Endothelial cell of umbilical vein (primary cell): ENCODE results near the gene EPB41L3. TPM values are rescaled to one million over a fixed set of nuclear protein-coding genes. Genes with fewer than 3 reads are reported as not detected.

Experiments used
- BruUV-seq: library from RNA; stranded (reverse); fragments of 400-500 nt; replicated peaks from 2 replicates; lab custom pipeline; 2021; lab: Mats Ljungman, UMichigan
- CTCF ChIA-PET: fragments of 300-600, 350-600 bp; sonication (Branson Sonifier 250); formaldehyde crosslinking; loops from one replicate; lab custom pipeline; 2021; ENCODE audit warnings: antibody characterized with exemption, inconsistent platforms; lab: Charles Lee
- POLR2A ChIA-PET: fragments of 300-600, 350-600 bp; sonication (Branson Sonifier 250); formaldehyde crosslinking; loops from one replicate; lab custom pipeline; 2021; ENCODE audit warnings: antibody characterized with exemption, inconsistent platforms; lab: Charles Lee
- DNase-seq: peaks from one replicate; pipeline ENCODE4 v3.0.0-alpha.2; 2011; ENCODE audit warnings: low read depth, low spot score
- FAIRE-seq: peaks from 2 replicates; lab custom pipeline; 2011; peaks lifted over from hg19 to GRCh38; lab: Jason Lieb, UNC
- H2AFZ ChIP-seq: 2 replicates; pipeline ENCODE4 v1.6.0; 2012; ENCODE audit warnings: low read depth, low read length, control low read depth, inconsistent platforms
- H3K27ac ChIP-seq: 2 replicates; pipeline ENCODE4 v1.5.1; 2011; ENCODE audit warnings: low read depth, mild to moderate bottlenecking, control low read depth, low read length, moderate library complexity; ENCODE audit not compliant: insufficient read depth
- H3K27me3 ChIP-seq, 2 experiments: 2 replicates each; pipeline versions ENCODE4 v1.6.0 to v1.6.1; 2011; ENCODE audit warnings: low read length in 2 of 2, mixed read lengths in 1 of 2; ENCODE audit not compliant: control insufficient read depth in 2 of 2, insufficient read depth in 2 of 2
- H3K36me3 ChIP-seq, 2 experiments: 2 replicates in 1 of 2; 3 replicates in 1 of 2; pipeline ENCODE4 v1.5.1; 2011; ENCODE audit warnings: low read length in 2 of 2, mild to moderate bottlenecking in 1 of 2, moderate library complexity in 1 of 2; ENCODE audit not compliant: control insufficient read depth in 2 of 2, insufficient read depth in 2 of 2; ENCODE audit errors: extremely low read depth in 1 of 2
- H3K4me1 ChIP-seq: 3 replicates; pipeline ENCODE4 v1.5.1; 2011; ENCODE audit warnings: mild to moderate bottlenecking, low read length; ENCODE audit not compliant: control insufficient read depth, insufficient read depth; ENCODE audit errors: extremely low read depth
- H3K4me2 ChIP-seq: 2 replicates; pipeline ENCODE4 v1.6.1; 2011; ENCODE audit warnings: low read length, control low read depth, mixed read lengths; ENCODE audit not compliant: insufficient read depth
- H3K4me3 ChIP-seq, 3 experiments: fragments of 200-600 bp in 1 of 3; sonication (generic), shearing (Covaris generic) in 1 of 3; replicated peaks in 1 of 3; 2 replicates each; pipeline ENCODE4 v1.5.1; 2011 to 2016; ENCODE audit warnings: control low read depth in 3 of 3, low read length in 3 of 3, mild to moderate bottlenecking in 2 of 3, inconsistent platforms in 1 of 3, low read depth in 1 of 3, moderate library complexity in 1 of 3; ENCODE audit not compliant: insufficient read depth in 1 of 3
- H3K79me2 ChIP-seq: 2 replicates; pipeline ENCODE4 v1.6.0; 2012; ENCODE audit warnings: low read length, inconsistent platforms; ENCODE audit not compliant: control insufficient read depth, insufficient read depth
- H3K9ac ChIP-seq: replicated peaks from 2 replicates; pipeline ENCODE3; 2011; ENCODE audit warnings: low read length, control low read depth; ENCODE audit not compliant: insufficient read depth; ENCODE audit errors: extremely low read depth
- H3K9me1 ChIP-seq: replicated peaks from 3 replicates; pipeline ENCODE4 v1.6.0; 2011; ENCODE audit warnings: mild to moderate bottlenecking, low read length; ENCODE audit not compliant: control insufficient read depth, insufficient read depth; ENCODE audit errors: extremely low read depth
- H3K9me3 ChIP-seq: replicated peaks from 2 replicates; pipeline ENCODE4 v1.5.1; 2012; ENCODE audit warnings: low read length, inconsistent platforms; ENCODE audit not compliant: control insufficient read depth, insufficient read depth
- H4K20me1 ChIP-seq: replicated peaks from 2 replicates; pipeline ENCODE3; 2011; ENCODE audit warnings: mild to moderate bottlenecking, low read length; ENCODE audit not compliant: control insufficient read depth, insufficient read depth; ENCODE audit errors: extremely low read depth
- EZH2 ChIP-seq: IDR thresholded peaks from 2 replicates; pipeline ENCODE4 v1.6.1; 2012; ENCODE audit warnings: borderline replicate concordance, low read depth, mild to moderate bottlenecking, moderate library complexity, low read length, inconsistent platforms; ENCODE audit not compliant: severe bottlenecking
- GATA2 ChIP-seq: IDR thresholded peaks from 2 replicates; pipeline ENCODE4 v1.7.0; 2011; ENCODE audit warnings: low read depth, mild to moderate bottlenecking, moderate library complexity, mixed read lengths, low read length; ENCODE audit not compliant: insufficient read length, insufficient read depth
- MYC ChIP-seq: IDR thresholded peaks from one replicate; pipeline ENCODE4 v1.6.1; 2011; ENCODE audit warnings: mild to moderate bottlenecking, low read depth, low read length
- POLR2A ChIP-seq: IDR thresholded peaks from 2 replicates; pipeline ENCODE4 v1.6.1; 2012; ENCODE audit warnings: low read depth, mild to moderate bottlenecking, control low read depth, low read length
- POLR2AphosphoS5 ChIP-seq: IDR thresholded peaks from 2 replicates; pipeline ENCODE4 v1.6.1; 2012; ENCODE audit warnings: low read depth, mild to moderate bottlenecking, control low read depth, low read length, moderate library complexity; ENCODE audit not compliant: insufficient read depth
- dilution Hi-C: fragments of 300-500 bp; cut with MboI; formaldehyde crosslinking; loops from one replicate; pipeline ENCODE4 v1.15.0; 2019; ENCODE audit warnings: low sequenced_read_pairs; ENCODE audit not compliant: extremely low pct_ligation_motif_present
- intact Hi-C: fragments of 100-400 bp; cut with micrococcal nuclease; formaldehyde crosslinking; loops from one replicate; pipeline ENCODE4 v1.10.0; 2022
- polyA plus RNA-seq, 4 experiments: library from polyadenylated mRNA; depleted of rRNA in 3 of 4; stranded (reverse) in 3 of 4; unstranded in 1 of 4; fragments of >200 nt; gene quantifications; 2 replicates each; pipeline versions ENCODE4 v1.2.1 to v1.2.3, GENCODE V29; 2011 to 2012; ENCODE audit warnings: missing spikeins in 1 of 4
- total RNA-seq: library from RNA; stranded (reverse); gene quantifications from 2 replicates; pipeline ENCODE4 v1.2.3, GENCODE V29; 2021
- TF ChIP-seq, protein P1 (sequence below): IDR thresholded peaks from 2 replicates; pipeline ENCODE4 v1.6.1; 2011; ENCODE audit not compliant: insufficient read depth, insufficient read length
- TF ChIP-seq, protein P2 (sequence below), 2 donors: IDR thresholded peaks; 1 replicate in 1 of 2; 2 replicates in 1 of 2; pipeline ENCODE4 v1.5.1; 2011; ENCODE audit warnings: low read length in 2 of 2, mild to moderate bottlenecking in 2 of 2, moderate library complexity in 2 of 2, control low read depth in 1 of 2, inconsistent platforms in 1 of 2, low read depth in 1 of 2; ENCODE audit not compliant: insufficient read depth in 1 of 2; ENCODE audit errors: extremely low read depth in 1 of 2

Gene EPB41L3
- total and polyA plus RNA-seq, 2 donors (not counting 3 experiments of a cell fraction or from before 2014, with no cell fraction given) = 38.9 to 114 TPM

- Histone ChIP-seq H3K27me3 (no peaks in the 10 kb centered on the region), H3K27ac (peak overlapping the region; percentile 36), H3K4me3 (no peak overlapping the region), H3K79me2 (peaks cover 7% of the 10 kb centered on the region), H4K20me1 (no peaks in the 10 kb centered on the region), H3K9ac (no peak overlapping the region), H3K36me3 (peaks cover 0 to 2% of the 10 kb centered on the region in 2 experiments), H3K9me3 (no peaks in the 10 kb centered on the region), H2AFZ (peak overlapping the region; percentile 15), H3K4me1 (peaks cover 36% of the 10 kb centered on the region), H3K9me1 (no peaks in the 10 kb centered on the region), H3K4me2 (peak overlapping the region; percentile 47)
- peak; percentile 50 for DNase-seq
- dilution Hi-C loops = no loop called here
- intact Hi-C loops = loop anchor here (2.0 kb wide), 1 partner anchor 53 kb away; no protein-coding TSS in a partner anchor
- no TSS peak for BruUV-seq
- peak; percentile 63 for FAIRE-seq
- POLR2A ChIA-PET = no interaction called here
- CTCF ChIA-PET = interaction anchor here (1.4 to 3.0 kb wide), 3 partner anchors 9 to 80 kb away, joined by 4 to 20 read pairs (median 20); no protein-coding TSS in a partner anchor
- no peak for TF ChIP-seq EZH2
- TF ChIP-seq MYC = no peak
- TF ChIP-seq GATA2 = peak; percentile 56
- TF ChIP-seq, protein P1, sequence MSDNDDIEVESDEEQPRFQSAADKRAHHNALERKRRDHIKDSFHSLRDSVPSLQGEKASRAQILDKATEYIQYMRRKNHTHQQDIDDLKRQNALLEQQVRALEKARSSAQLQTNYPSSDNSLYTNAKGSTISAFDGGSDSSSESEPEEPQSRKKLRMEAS = no peak
- TF ChIP-seq POLR2A = no peak
- TF ChIP-seq, protein P2, sequence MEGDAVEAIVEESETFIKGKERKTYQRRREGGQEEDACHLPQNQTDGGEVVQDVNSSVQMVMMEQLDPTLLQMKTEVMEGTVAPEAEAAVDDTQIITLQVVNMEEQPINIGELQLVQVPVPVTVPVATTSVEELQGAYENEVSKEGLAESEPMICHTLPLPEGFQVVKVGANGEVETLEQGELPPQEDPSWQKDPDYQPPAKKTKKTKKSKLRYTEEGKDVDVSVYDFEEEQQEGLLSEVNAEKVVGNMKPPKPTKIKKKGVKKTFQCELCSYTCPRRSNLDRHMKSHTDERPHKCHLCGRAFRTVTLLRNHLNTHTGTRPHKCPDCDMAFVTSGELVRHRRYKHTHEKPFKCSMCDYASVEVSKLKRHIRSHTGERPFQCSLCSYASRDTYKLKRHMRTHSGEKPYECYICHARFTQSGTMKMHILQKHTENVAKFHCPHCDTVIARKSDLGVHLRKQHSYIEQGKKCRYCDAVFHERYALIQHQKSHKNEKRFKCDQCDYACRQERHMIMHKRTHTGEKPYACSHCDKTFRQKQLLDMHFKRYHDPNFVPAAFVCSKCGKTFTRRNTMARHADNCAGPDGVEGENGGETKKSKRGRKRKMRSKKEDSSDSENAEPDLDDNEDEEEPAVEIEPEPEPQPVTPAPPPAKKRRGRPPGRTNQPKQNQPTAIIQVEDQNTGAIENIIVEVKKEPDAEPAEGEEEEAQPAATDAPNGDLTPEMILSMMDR (IDR thresholded peaks at IDR 0.05; ENCODE audit: extremely low read depth in 1 of 2, insufficient read depth in 1 of 2, low read depth in 1 of 2, low read length in 2 of 2) = no peak
- no peak for TF ChIP-seq POLR2AphosphoS5
Observed at GRCh38 chr18:5466256-5466655, 77.5 kb downstream of the EPB41L3 start.
